VCaP (cell line): ENCODE data around the gene PRKCZ.

Experiments used
- H3K27ac ChIP-seq: fragments of 450-650 bp; 2 replicates; pipeline ENCODE4 v1.5.1; 2017
- CTCF ChIP-seq: fragments of 450-650 bp; conservative IDR thresholded peaks from 2 replicates; pipeline ENCODE4 v1.5.1; 2017; ENCODE audit warnings: mild to moderate bottlenecking, moderate library complexity

Gene PRKCZ

GRCh38 chr1:2148691-2149090 lies 98.5 kb downstream of the PRKCZ start:
- no peak overlapping the region for H3K27ac ChIP-seq
- TF ChIP-seq CTCF = no peak

GRCh38 chr1:2150801-2151200 lies 100.6 kb downstream of the PRKCZ start:
- no peak for TF ChIP-seq CTCF
- H3K27ac ChIP-seq = no peak overlapping the region

GRCh38 chr1:2151252-2151651 lies 101.0 kb downstream of the PRKCZ start:
- no peak for TF ChIP-seq CTCF
- no peak overlapping the region for H3K27ac ChIP-seq

- no peak overlapping the region for H3K27ac ChIP-seq
- no peak for TF ChIP-seq CTCF
Observed at GRCh38 chr1:2151911-2152310, 101.7 kb downstream of the PRKCZ start.

- no peak for TF ChIP-seq CTCF
- H3K27ac ChIP-seq = no peak overlapping the region
Observed at GRCh38 chr1:2152954-2153353, 102.7 kb downstream of the PRKCZ start.

GRCh38 chr1:2154022-2154421 lies 103.8 kb downstream of the PRKCZ start:
- H3K27ac ChIP-seq = no peak overlapping the region
- no peak for TF ChIP-seq CTCF

GRCh38 chr1:2155147-2155598 lies 105.0 kb downstream of the PRKCZ start:
- H3K27ac ChIP-seq = no peak overlapping the region

More at GRCh38 chr1:2155147-2155598, 105.0 kb downstream of the PRKCZ start:
- no peak for TF ChIP-seq CTCF
